ENCODE measurements around the gene LSAMP. TPM values are rescaled to one million over a fixed set of nuclear protein-coding genes. Genes with fewer than 3 reads are reported as not detected.

LSAMP gene
- total RNA-seq, 1 donor from 2014 or later = 19.9 TPM

GRCh38 chr3:116200956-116201690, 244.2 kb downstream of the LSAMP start:
- ATAC-seq (no peak), DNase-seq (no peak)
- intact Hi-C loops (cut with micrococcal nuclease) = no loop called here

GRCh38 chr3:116199063-116199462, 246.2 kb downstream of the LSAMP start:
- intact Hi-C loops (cut with micrococcal nuclease) = no loop called here
- ATAC-seq (no peak), DNase-seq (no peak)

DNA sequence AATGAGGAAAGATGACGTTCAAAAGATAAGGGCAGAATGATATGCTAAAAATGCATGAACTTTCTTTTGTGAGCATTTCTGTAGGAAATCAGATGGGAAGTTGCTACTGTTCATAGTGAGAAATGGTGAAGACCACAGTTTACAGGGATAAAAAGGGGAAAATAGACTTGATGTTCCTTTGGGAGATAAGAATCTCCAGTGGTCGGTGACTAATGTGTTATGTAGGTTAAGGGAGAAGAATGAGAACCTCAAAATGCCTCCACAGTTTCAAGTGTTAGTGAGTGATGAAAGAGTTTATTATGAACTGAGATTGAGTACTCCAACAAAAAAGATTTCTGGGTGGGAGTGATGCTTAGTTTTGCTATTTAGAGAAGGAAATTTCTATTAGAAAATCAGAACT, 247.2 kb downstream of the LSAMP start:
- intact Hi-C loops (cut with micrococcal nuclease) = no loop called here
- no peak for DNase-seq
- no peak for ATAC-seq

- DNase-seq = no peak
- intact Hi-C loops (cut with micrococcal nuclease) = no loop called here
- no peak for ATAC-seq
Measured at GRCh38 chr3:116192464-116192863, 252.8 kb downstream of the LSAMP start.

- intact Hi-C loops (cut with micrococcal nuclease) = no loop called here
- DNase-seq (no peak), ATAC-seq (no peak)
Measured at GRCh38 chr3:116191409-116191808, 253.9 kb downstream of the LSAMP start.

- ATAC-seq (no peak), DNase-seq (no peak)
- intact Hi-C loops (cut with micrococcal nuclease) = no loop called here
Measured at GRCh38 chr3:116190095-116190494, 255.2 kb downstream of the LSAMP start.

DNA sequence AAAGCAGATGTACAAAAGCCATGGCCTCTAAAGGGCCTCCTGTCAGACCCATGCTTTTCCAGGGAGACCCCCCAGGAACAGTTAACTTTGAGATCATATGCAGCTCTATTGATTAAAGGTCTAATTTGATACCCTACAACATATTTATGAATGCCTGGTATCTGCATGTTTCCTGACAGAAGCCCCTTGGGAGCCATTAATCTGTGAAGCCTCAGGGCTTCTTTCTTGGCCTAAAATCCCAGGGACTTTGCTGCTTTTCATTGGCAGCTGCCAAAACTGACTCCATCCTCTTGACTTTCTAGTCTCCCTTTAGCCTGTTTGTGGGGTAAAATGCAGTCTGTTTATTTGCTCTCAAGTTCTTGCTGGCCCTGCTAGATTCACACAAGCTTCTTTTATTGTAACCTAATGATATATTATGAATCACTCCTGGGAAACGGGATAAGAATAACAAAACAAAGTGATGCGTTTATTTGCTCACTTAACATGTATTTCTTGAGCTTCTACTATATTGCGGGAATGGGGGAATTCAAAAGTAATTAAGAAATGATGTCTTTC, 257.0 kb downstream of the LSAMP start:
- intact Hi-C loops (cut with micrococcal nuclease) = no loop called here
- no peak for DNase-seq
- ATAC-seq = no peak

GRCh38 chr3:116186049-116186448, 259.2 kb downstream of the LSAMP start:
- no peak for DNase-seq
- ATAC-seq = no peak
- intact Hi-C loops (cut with micrococcal nuclease) = no loop called here

GRCh38 chr3:116181159-116181558, 264.1 kb downstream of the LSAMP start:
- intact Hi-C loops (cut with micrococcal nuclease) = no loop called here
- ATAC-seq = no peak

GRCh38 chr3:116179091-116179490, 266.2 kb downstream of the LSAMP start:
- intact Hi-C loops (cut with micrococcal nuclease) = no loop called here
- no peak for DNase-seq
- no peak for ATAC-seq

More at GRCh38 chr3:116181159-116181558, 264.1 kb downstream of the LSAMP start:
- no peak for DNase-seq

DNA sequence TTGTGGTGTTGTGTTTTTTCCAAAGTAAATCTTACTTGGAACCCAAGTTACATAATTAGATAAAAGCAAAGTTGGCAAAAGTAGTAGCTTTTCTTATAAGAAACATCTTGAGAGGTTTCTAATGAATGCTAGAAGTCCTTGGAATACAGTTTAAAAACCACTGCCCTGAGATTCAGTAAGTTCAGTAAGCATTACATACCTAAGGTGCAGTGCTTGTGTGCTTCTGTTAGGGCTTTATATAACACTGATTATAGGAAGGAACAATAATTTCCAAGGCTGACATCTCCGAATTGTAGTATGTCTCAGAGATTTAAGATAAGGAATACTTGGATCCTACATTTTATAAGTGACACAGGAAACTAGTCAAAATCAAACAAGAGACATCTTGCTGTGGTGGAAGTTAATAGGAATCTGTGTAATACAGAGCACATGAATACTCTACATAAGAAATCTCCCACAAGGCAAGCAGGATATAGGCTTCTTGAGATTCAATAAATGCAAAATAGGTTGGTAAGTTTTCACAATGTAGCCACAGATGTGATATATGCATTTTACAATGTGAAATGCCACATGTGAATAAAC, 268.2 kb downstream of the LSAMP start:
- intact Hi-C loops (cut with micrococcal nuclease) = no loop called here
- DNase-seq (no peak), ATAC-seq (no peak)

- no peak for DNase-seq
- intact Hi-C loops (cut with micrococcal nuclease) = no loop called here
- no peak for ATAC-seq
Measured at GRCh38 chr3:116166121-116166520, 279.2 kb downstream of the LSAMP start.

DNA sequence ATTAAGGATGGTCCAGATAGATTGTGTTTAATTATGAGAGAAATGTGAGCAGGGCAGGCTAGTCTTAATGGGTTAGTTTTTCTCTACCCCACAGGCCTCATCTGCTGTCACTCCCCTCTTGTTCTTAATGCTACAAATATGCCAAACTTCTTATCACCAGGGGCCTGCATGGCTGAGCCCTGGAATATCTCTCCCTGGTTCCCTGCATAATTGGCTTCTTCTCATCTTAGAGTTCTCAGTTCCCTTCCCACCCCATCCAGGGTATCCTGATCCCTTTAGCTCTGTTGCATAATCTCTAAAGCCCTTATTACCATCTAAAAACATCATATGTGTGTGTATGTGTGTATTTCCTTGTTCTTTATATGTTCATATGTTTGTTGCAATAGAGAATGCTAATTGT, 279.6 kb downstream of the LSAMP start:
- ATAC-seq = no peak
- intact Hi-C loops (cut with micrococcal nuclease) = no loop called here

GRCh38 chr3:116165135-116165534, 280.2 kb downstream of the LSAMP start:
- intact Hi-C loops (cut with micrococcal nuclease) = no loop called here
- DNase-seq = no peak
- ATAC-seq = no peak

More for the DNA sequence above, 279.6 kb downstream of the LSAMP start:
- no peak for DNase-seq

- ATAC-seq (no peak), DNase-seq (no peak)
- intact Hi-C loops (cut with micrococcal nuclease) = no loop called here
Measured at GRCh38 chr3:116164039-116164438, 281.2 kb downstream of the LSAMP start.

- ATAC-seq = no peak
- no peak for DNase-seq
- intact Hi-C loops (cut with micrococcal nuclease) = no loop called here
Measured at GRCh38 chr3:116161575-116162525, 283.4 kb downstream of the LSAMP start.

GRCh38 chr3:116160594-116160993, 284.7 kb downstream of the LSAMP start:
- ATAC-seq (no peak), DNase-seq (no peak)
- intact Hi-C loops (cut with micrococcal nuclease) = no loop called here

DNA sequence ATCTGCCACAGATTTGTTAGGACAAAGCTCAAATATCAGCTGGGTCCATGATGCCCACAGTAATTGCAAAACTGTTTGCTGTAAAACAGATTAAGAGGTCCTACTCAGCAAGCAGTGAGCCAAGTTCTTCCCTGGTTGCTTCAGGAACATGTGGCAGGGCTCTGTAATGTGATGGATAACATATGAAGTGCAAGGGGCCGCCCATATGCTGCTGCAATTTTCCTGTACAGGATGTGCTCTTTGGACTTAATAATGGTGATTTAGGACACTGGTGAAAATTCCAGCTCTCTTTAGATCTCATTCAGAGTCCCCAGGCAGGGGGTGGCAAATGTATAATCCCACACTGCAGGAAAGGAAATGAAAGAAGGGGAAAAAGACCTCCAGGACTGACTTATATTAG, 289.4 kb downstream of the LSAMP start:
- intact Hi-C loops (cut with micrococcal nuclease) = no loop called here
- DNase-seq (no peak), ATAC-seq (no peak)

DNA sequence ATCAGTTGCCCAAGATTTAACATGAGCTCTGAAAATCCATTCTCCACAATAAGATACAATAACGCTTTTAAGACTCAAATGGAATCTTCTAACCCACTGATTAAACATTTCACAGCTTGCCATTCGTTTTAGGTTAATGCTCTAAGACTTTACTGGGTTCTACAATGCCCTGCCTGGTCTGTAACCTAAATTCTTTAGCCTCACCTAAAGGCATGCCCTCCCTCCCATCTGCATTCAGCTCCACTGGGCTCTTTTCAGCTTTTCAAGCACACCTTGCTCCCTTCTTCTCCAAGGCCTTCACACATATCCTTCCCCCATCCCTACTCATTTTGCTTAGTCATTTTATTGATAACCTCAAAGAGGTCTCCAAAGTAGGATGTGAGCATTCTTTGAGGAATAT, 290.9 kb downstream of the LSAMP start:
- DNase-seq (no peak), ATAC-seq (no peak)
- intact Hi-C loops (cut with micrococcal nuclease) = no loop called here

GRCh38 chr3:116153174-116153573, 292.1 kb downstream of the LSAMP start:
- ATAC-seq = no peak
- intact Hi-C loops (cut with micrococcal nuclease) = no loop called here
- no peak for DNase-seq

Data from left ventricle myocardium superior (tissue), 1 donor.